Psoas muscle (tissue), 8 donors: ENCODE results near the gene NEK6. TPM values are rescaled to one million over a fixed set of nuclear protein-coding genes. Genes with fewer than 3 reads are reported as not detected.

ENCODE experiments used
- ATAC-seq, 4 donors: fragments of 200-7000 bp; cut with Tn5 transposase; one replicate each; pipeline ENCODE4 v1.9.1; 2020; ENCODE audit warnings: moderate library complexity in 3 of 4, mild to moderate bottlenecking in 2 of 4
- DNase-seq, 2 donors: peaks; one replicate each; pipeline ENCODE4 v3.0.0-alpha.2; 2020
- H3K27ac ChIP-seq: fragments of 200-600 bp; one replicate; pipeline ENCODE4 v1.8.0; 2022
- H3K27me3 ChIP-seq, 3 donors: fragments of 200-600 bp in 1 of 3; one replicate each; pipeline versions ENCODE4 v1.6.1 to v1.8.0; 2013 to 2022; ENCODE audit warnings: low read length in 2 of 3, mild to moderate bottlenecking in 2 of 3, moderate library complexity in 1 of 3; ENCODE audit not compliant: insufficient read depth in 3 of 3
- H3K36me3 ChIP-seq, 2 donors: fragments of 200-600 bp in 1 of 2; one replicate each; pipeline versions ENCODE4 v1.6.1 to v1.8.0; 2013 to 2022; ENCODE audit warnings: low read depth in 1 of 2, mild to moderate bottlenecking in 1 of 2, moderate library complexity in 1 of 2; ENCODE audit not compliant: insufficient read depth in 1 of 2
- H3K4me1 ChIP-seq: fragments of 200-600 bp; one replicate; pipeline ENCODE4 v1.8.0; 2022
- H3K4me3 ChIP-seq: fragments of 200-600 bp; one replicate; pipeline ENCODE4 v1.8.0; 2022; ENCODE audit warnings: mild to moderate bottlenecking
- H3K9me3 ChIP-seq: fragments of 200-600 bp; one replicate; pipeline ENCODE4 v1.8.0; 2022
- WGBS, 3 donors: extraction: QIAGEN DNeasy Blood & Tissue Kit; methylation state at CpG; one replicate each; pipeline versions ENCODE4 v1.1.6 to v1.1.7; 2013; 5-methylcytosine and 5-hydroxymethylcytosine counted together
- intact Hi-C, 2 donors: fragments of 100-400 bp; cut with DNase I; formaldehyde crosslinking; loops; one replicate each; pipeline versions ENCODE4 v1.11.0 to v1.14.2; 2022
- polyA plus RNA-seq, 3 donors: library from polyadenylated mRNA; stranded (reverse); fragments of 200-250 nt; gene quantifications; one replicate each; pipeline ENCODE4 v1.2.3, GENCODE V29; 2013
- total RNA-seq, 4 donors: library from RNA; stranded (reverse); fragmentation: NEBNext Ultra II Directional in 2 of 4; extraction: Animal tissue kit (Norgen Biotek cat#: 25700) in 2 of 4; gene quantifications; one replicate each; pipeline versions ENCODE4 v1.2.1 to v1.2.4, GENCODE V29; 2021 to 2023
- TF ChIP-seq, protein P1 (sequence below): fragments of 200-600 bp; IDR thresholded peaks from one replicate; pipeline ENCODE4 v1.8.0; 2022; ENCODE audit warnings: antibody characterized with exemption
- donor health status: healthy with polysubstance abuse.
- donor health status: DM: no; HTN: no; CAD: no; lungs with moderate emphysema.
- donor health status: Bipolar disorder and iron deficiency.
- donor health status: healthy.
- donor health status: DM: yes; HTN: yes; CAD: no.
- donor health status: DM: no; HTN: no; CAD: no.
- donor health status: DM: no; HTN: no; CAD: no.
- donor health status: DM: yes; HTN: yes; CAD: no.

NEK6 gene
- total and polyA plus RNA-seq, 7 donors: 2.0 to 16.0 (median 5.3) TPM

DNA sequence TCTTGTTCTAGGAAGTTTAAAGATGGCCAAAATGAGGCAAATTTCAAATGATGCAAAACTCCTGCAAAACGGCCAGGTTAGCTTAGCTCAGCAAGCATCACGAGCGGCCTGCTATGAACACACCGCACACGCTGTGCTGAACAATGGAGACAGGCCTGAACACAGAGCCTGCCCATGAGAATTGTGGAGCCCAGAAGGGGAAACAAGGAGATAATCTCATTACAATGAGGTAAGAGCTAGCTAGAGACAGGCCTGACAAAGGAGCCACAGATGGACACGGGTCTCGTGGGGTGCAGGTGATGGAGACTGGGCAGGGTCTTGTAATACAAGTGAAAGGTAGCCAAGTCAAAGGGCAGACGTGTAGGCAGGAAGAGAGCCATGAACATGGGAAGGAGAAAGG is 107.3 kb downstream of the NEK6 start:
- intact Hi-C loops: no loop called here
- Histone ChIP-seq H3K9me3 (no peaks in the 10 kb centered on the region), H3K27ac (no peak overlapping the region), H3K4me3 (no peak overlapping the region), H3K27me3 (no peaks in the 10 kb centered on the region), H3K4me1 (peaks cover 33% of the 10 kb centered on the region), H3K36me3 (no peaks in the 10 kb centered on the region)
- ATAC-seq (no peak), DNase-seq (no peak)
- TF ChIP-seq, protein P1, sequence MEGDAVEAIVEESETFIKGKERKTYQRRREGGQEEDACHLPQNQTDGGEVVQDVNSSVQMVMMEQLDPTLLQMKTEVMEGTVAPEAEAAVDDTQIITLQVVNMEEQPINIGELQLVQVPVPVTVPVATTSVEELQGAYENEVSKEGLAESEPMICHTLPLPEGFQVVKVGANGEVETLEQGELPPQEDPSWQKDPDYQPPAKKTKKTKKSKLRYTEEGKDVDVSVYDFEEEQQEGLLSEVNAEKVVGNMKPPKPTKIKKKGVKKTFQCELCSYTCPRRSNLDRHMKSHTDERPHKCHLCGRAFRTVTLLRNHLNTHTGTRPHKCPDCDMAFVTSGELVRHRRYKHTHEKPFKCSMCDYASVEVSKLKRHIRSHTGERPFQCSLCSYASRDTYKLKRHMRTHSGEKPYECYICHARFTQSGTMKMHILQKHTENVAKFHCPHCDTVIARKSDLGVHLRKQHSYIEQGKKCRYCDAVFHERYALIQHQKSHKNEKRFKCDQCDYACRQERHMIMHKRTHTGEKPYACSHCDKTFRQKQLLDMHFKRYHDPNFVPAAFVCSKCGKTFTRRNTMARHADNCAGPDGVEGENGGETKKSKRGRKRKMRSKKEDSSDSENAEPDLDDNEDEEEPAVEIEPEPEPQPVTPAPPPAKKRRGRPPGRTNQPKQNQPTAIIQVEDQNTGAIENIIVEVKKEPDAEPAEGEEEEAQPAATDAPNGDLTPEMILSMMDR: no peak
- 87 to 94% (median 87%) methylated on average over 8 of the region's 8 CpGs for whole genome bisulfite sequencing, 3 donors

DNA sequence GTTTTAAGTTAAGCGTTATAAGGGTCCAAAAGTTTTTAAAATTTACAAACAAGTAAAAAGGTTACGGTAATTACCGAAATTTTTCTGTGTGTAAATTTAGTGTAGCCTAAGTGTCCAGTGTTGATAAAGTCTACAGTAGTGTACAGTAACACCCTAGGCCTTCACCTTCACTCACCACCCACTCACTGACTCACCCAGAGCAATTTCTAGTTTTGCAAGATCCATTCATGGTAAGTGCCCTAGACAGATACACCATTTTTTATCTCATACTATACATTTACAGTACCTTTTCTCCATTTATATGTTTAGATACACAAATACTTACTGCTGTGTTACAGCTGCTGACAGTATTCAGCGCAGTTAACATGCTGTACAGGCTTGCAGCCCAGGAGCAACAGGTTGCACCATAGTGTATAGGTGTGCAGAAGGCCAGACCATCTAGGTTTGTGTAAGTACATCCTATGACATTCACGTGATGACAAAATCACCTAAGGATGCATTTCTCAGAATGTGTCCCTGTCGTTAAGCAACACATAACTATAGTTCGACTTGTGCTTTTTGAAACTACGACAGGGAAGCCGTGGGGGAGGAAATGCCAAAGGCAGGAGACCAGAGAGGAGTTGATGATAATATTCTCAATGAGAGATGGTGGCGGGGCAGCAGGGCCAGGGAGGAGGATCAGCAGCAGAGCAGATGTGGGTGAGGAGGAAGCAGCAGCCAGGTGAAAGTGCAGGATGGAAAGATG is 108.9 kb downstream of the NEK6 start:
- intact Hi-C loops: no loop called here
- peak in 1 of 4 donors; percentile 17 for ATAC-seq
- WGBS, 3 donors: 88 to 94% (median 91%) methylated on average over 10 of the region's 10 CpGs
- H3K9me3 ChIP-seq: no peaks in the 10 kb centered on the region
- H3K4me3 ChIP-seq: no peak overlapping the region
- H3K27me3 ChIP-seq: no peaks in the 10 kb centered on the region
- H3K27ac ChIP-seq: no peak overlapping the region
- no peak for DNase-seq
- no peaks in the 10 kb centered on the region for H3K36me3 ChIP-seq
- peaks cover 43% of the 10 kb centered on the region for H3K4me1 ChIP-seq
- TF ChIP-seq, protein P1: no peak

DNA sequence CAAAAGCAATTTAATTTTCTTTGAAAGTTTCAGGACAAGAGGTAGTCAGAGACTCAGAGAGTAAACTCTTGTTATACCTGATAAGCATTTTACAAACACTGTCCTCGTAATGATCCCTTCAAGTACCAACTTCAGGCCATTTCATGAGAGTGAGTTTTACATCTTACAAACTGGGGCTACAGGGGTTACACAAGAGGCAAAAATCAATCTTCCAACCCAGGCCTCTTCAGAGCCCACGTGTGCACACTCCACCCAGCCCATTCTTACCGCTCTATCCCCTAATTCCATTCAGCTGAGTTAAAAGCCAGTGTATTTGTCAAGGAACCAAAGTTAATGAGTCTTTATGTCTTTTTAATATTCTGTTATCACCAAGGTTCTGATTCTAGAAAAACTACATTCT is 110.9 kb downstream of the NEK6 start:
- Histone ChIP-seq H3K36me3 (no peaks in the 10 kb centered on the region), H3K4me3 (no peak overlapping the region), H3K27me3 (no peaks in the 10 kb centered on the region), H3K4me1 (peaks cover 51% of the 10 kb centered on the region), H3K27ac (no peak overlapping the region), H3K9me3 (no peaks in the 10 kb centered on the region)
- intact Hi-C loops: no loop called here
- ATAC-seq (no peak), DNase-seq (no peak)
- TF ChIP-seq, protein P1: no peak
- 80 to 88% (median 83%) methylated on average over 3 of the region's 3 CpGs for WGBS, 3 donors

DNA sequence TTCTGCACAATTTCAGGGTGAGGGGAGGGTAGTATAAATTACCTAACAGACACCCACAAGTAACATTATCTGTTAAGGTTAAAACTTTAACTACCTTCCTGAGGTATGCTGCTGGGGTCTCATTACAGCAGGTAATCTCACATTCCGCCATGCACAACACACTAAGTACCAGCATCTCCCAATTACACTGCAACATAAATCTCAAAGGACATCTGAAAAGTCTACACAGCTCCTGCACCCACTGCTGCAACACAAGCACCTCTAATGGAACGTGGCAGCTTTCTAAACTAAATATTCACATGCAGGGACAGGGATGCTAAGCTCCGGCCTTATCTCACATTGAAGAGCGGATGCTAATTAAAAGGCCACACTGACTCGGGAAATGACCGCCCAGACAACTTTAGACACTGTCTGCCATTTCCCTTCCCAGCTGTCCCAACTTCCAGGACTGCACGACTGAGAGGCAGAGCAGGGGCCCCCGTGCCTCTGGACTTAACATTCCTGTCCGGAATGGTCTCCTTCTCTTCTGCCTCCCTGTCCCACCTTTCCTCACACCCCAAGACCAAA is 111.6 kb downstream of the NEK6 start:
- Histone ChIP-seq H3K9me3 (no peaks in the 10 kb centered on the region), H3K4me3 (no peak overlapping the region), H3K27ac (no peak overlapping the region), H3K27me3 (no peaks in the 10 kb centered on the region), H3K4me1 (peaks cover 47% of the 10 kb centered on the region), H3K36me3 (no peaks in the 10 kb centered on the region)
- no peak for ATAC-seq
- TF ChIP-seq, protein P1: no peak
- intact Hi-C loops: no loop called here
- WGBS, 3 donors: 71 to 82% (median 82%) methylated on average over 9 of the region's 9 CpGs
- no peak for DNase-seq
